ENCODE results near the gene ADAMTS13. TPM values are rescaled to one million over a fixed set of nuclear protein-coding genes. Genes with fewer than 3 reads are reported as not detected.
"Not testable (repeated sequence)": the region's sequence is repeated elsewhere in the genome, so short reads cannot be mapped to it uniquely, and the experiment has no call there.

Gene ADAMTS13
- total and polyA plus RNA-seq, 7 donors, result 0.60 to 3.4 (median 0.82) TPM

DNA sequence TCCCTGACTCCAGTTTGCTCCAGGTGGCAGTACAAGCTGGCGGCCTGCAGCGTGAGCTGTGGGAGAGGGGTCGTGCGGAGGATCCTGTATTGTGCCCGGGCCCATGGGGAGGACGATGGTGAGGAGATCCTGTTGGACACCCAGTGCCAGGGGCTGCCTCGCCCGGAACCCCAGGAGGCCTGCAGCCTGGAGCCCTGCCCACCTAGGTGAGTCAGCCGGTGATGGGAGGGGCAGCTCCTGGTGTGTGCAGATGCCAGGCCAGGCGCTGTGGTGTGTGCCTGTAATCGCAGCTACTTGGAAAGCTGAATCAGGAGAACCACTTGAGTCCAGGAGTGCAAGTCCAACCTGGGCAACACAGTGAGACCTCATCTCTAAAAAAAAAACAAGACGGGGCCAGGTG, 27.6 kb downstream of the ADAMTS13 start:
- TF ChIP-seq, protein P1, sequence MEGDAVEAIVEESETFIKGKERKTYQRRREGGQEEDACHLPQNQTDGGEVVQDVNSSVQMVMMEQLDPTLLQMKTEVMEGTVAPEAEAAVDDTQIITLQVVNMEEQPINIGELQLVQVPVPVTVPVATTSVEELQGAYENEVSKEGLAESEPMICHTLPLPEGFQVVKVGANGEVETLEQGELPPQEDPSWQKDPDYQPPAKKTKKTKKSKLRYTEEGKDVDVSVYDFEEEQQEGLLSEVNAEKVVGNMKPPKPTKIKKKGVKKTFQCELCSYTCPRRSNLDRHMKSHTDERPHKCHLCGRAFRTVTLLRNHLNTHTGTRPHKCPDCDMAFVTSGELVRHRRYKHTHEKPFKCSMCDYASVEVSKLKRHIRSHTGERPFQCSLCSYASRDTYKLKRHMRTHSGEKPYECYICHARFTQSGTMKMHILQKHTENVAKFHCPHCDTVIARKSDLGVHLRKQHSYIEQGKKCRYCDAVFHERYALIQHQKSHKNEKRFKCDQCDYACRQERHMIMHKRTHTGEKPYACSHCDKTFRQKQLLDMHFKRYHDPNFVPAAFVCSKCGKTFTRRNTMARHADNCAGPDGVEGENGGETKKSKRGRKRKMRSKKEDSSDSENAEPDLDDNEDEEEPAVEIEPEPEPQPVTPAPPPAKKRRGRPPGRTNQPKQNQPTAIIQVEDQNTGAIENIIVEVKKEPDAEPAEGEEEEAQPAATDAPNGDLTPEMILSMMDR (IDR thresholded peaks at IDR 0.05), result no peak
- TF ChIP-seq POLR2AphosphoS5 (IDR thresholded peaks at IDR 0.05), result no peak
- no peak for TF ChIP-seq POLR2A (IDR thresholded peaks at IDR 0.05)
- TF ChIP-seq EP300 (IDR thresholded peaks at IDR 0.05), result no peak
- Histone ChIP-seq H3K4me1 (no peaks in the 10 kb centered on the region), H3K36me3 (no peaks in the 10 kb centered on the region), H3K27ac (no peak overlapping the region), H3K9me3 (no peaks in the 10 kb centered on the region), H3K27me3 (no peaks in the 10 kb centered on the region), H3K4me3 (no peak overlapping the region)
- WGBS, 2 donors, result 45 to 82% methylated on average over 12 of the region's 12 CpGs
- DNase-seq, result no peak
- intact Hi-C loops (cut with DNase I), result no loop called here

DNA sequence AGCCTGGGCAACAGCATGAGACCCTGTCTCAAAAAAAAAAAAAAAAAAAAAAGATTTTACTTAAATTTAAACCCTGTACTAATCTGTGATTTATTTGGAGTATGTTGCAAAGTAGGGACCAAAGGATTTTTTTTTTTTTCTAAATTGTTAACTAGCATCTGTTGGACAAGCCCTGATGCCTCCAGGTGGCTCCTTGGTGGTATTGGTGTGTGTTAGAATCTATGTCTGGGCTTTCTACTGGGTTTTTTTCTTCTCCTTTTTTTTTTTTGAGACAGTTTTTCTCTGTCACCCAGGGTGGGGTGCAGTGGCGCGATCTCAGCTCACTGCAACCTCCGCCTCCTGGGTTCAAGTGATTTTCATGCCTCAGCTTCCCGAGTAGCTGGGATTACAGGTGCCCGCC, 29.7 kb downstream of the ADAMTS13 start:
- H3K27ac ChIP-seq, result not testable (repeated sequence)

DNA sequence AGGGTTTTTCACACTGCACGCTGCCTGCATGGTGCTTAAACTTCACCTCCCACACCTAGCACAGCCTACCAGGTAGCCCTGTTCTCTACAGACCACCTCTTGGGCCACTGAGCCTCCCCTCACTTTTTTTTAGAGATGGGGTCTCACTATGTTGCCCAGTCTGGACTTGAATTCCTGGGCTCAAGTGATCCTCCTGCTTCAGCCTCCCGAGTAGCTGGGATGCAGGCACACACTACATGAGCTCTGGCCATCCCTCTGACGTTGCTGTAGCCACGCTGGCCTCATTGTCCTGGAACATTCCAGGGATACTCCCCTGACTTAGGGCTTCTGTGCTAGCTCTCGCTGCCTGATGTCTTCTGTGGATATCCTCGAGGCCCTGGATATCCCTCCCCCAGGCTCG, 30.4 kb downstream of the ADAMTS13 start:
- Histone ChIP-seq H3K36me3 (no peaks in the 10 kb centered on the region), H3K4me3 (no peak overlapping the region), H3K27ac (no peak overlapping the region), H3K4me1 (no peaks in the 10 kb centered on the region), H3K9me3 (no peaks in the 10 kb centered on the region), H3K27me3 (no peaks in the 10 kb centered on the region)
- no peak for DNase-seq
- intact Hi-C loops (cut with DNase I), result no loop called here
- TF ChIP-seq POLR2AphosphoS5 (IDR thresholded peaks at IDR 0.05) (no peak), POLR2A (IDR thresholded peaks at IDR 0.05) (no peak), EP300 (IDR thresholded peaks at IDR 0.05) (no peak)
- TF ChIP-seq, protein P1 (IDR thresholded peaks at IDR 0.05), result no peak
- 88 to 94% methylated on average over 7 of the region's 7 CpGs for WGBS, 2 donors

More for the DNA sequence above, 29.7 kb downstream of the ADAMTS13 start:
- H3K27me3 ChIP-seq; H3K36me3 ChIP-seq; DNase-seq; H3K9me3 ChIP-seq; H3K4me1 ChIP-seq; intact Hi-C loops (cut with DNase I); H3K4me3 ChIP-seq: not testable (repeated sequence)
- whole genome bisulfite sequencing, 2 donors, result 84 to 92% methylated on average over 5 of the region's 5 CpGs

- no peak for DNase-seq
- 87 to 91% methylated on average over 11 of the region's 11 CpGs for WGBS, 2 donors
- Histone ChIP-seq H3K9me3 (no peaks in the 10 kb centered on the region), H3K4me3 (no peak overlapping the region), H3K4me1 (peaks cover 0 to under 1% (median under 1%) of the 10 kb centered on the region in 4 donors), H3K36me3 (no peaks in the 10 kb centered on the region), H3K27ac (no peak overlapping the region), H3K27me3 (no peaks in the 10 kb centered on the region)
- no peak for TF ChIP-seq POLR2A (IDR thresholded peaks at IDR 0.05)
- TF ChIP-seq EP300 (IDR thresholded peaks at IDR 0.05), result no peak
- TF ChIP-seq POLR2AphosphoS5 (IDR thresholded peaks at IDR 0.05), result no peak
- TF ChIP-seq, protein P1 (IDR thresholded peaks at IDR 0.05), result no peak
- intact Hi-C loops (cut with DNase I), result no loop called here
Observed at GRCh38 chr9:133453651-133454050, 31.5 kb downstream of the ADAMTS13 start.

GRCh38 chr9:133454325-133454724, 32.2 kb downstream of the ADAMTS13 start:
- 88 to 91% methylated on average over 19 of the region's 19 CpGs for WGBS, 2 donors
- H3K27ac ChIP-seq, result no peak overlapping the region
- TF ChIP-seq POLR2A (IDR thresholded peaks at IDR 0.05), result no peak
- TF ChIP-seq, protein P1 (IDR thresholded peaks at IDR 0.05), result no peak
- TF ChIP-seq POLR2AphosphoS5 (IDR thresholded peaks at IDR 0.05), result no peak
- no peak for TF ChIP-seq EP300 (IDR thresholded peaks at IDR 0.05)

More at GRCh38 chr9:133454325-133454724, 32.2 kb downstream of the ADAMTS13 start:
- no peak for DNase-seq
- Histone ChIP-seq H3K27me3 (no peaks in the 10 kb centered on the region), H3K4me1 (peaks cover 0 to 8% (median 7%) of the 10 kb centered on the region in 4 donors), H3K4me3 (no peak overlapping the region), H3K36me3 (no peaks in the 10 kb centered on the region), H3K9me3 (no peaks in the 10 kb centered on the region)
- intact Hi-C loops (cut with DNase I), result no loop called here
